Astrocyte of the spinal cord (primary cell): ENCODE measurements around the gene HMCN1.
"Not testable (repeated sequence)": the region's sequence is repeated elsewhere in the genome, so short reads cannot be mapped to it uniquely, and the experiment has no call there.

Experiments used
- DNase-seq: peaks from one replicate; pipeline ENCODE4 v3.0.0; 2011; ENCODE audit warnings: low read depth, low spot score
- H3K4me3 ChIP-seq: 2 replicates; pipeline ENCODE4 v1.5.1; 2011; ENCODE audit warnings: low read depth, mild to moderate bottlenecking, low read length, moderate library complexity
- CTCF ChIP-seq: IDR thresholded peaks from 2 replicates; pipeline ENCODE4 v1.5.1; 2012; ENCODE audit warnings: low read depth, mild to moderate bottlenecking, low read length, inconsistent platforms
- in situ Hi-C: cut with HindIII; loops from 2 replicates; pipeline ENCODE4 v1.10.0; 2017; ENCODE audit warnings: low sequenced_read_pairs

HMCN1 gene

GRCh38 chr1:186183970-186184628, 449.9 kb downstream of the HMCN1 start:
- no peak overlapping the region for H3K4me3 ChIP-seq
- peak; percentile 53 for DNase-seq
- no peak for TF ChIP-seq CTCF
- in situ Hi-C loops = no loop called here

- DNase-seq, H3K4me3 ChIP-seq, in situ Hi-C loops: not testable (repeated sequence)
Observed at GRCh38 chr1:186186251-186186650, 452.1 kb downstream of the HMCN1 start.

- H3K4me3 ChIP-seq = no peak overlapping the region
- TF ChIP-seq CTCF = no peak
- DNase-seq = peak; percentile 45
- in situ Hi-C loops = no loop called here
Observed at GRCh38 chr1:186187601-186188000, 453.4 kb downstream of the HMCN1 start.

GRCh38 chr1:186188004-186188539, 453.9 kb downstream of the HMCN1 start:
- peak; percentile 93 for DNase-seq

GRCh38 chr1:186188736-186189135, 454.5 kb downstream of the HMCN1 start:
- H3K4me3 ChIP-seq = no peak overlapping the region
- peak; percentile 71 for DNase-seq
- no peak for TF ChIP-seq CTCF
- in situ Hi-C loops = no loop called here

More at GRCh38 chr1:186188004-186188539, 453.9 kb downstream of the HMCN1 start:
- TF ChIP-seq CTCF = no peak
- no peak overlapping the region for H3K4me3 ChIP-seq
- in situ Hi-C loops = no loop called here

GRCh38 chr1:186189156-186189555, 455.0 kb downstream of the HMCN1 start:
- TF ChIP-seq CTCF = no peak
- in situ Hi-C loops = no loop called here
- DNase-seq = no peak
- H3K4me3 ChIP-seq = no peak overlapping the region

- DNase-seq = no peak
- TF ChIP-seq CTCF = no peak
- H3K4me3 ChIP-seq = no peak overlapping the region
- in situ Hi-C loops = no loop called here
Observed at GRCh38 chr1:186191511-186191910, 457.3 kb downstream of the HMCN1 start.
